Type B pancreatic cell (in vitro differentiated cells): ENCODE results near the gene MADD. TPM values are rescaled to one million over a fixed set of nuclear protein-coding genes. Genes with fewer than 3 reads are reported as not detected.

Experiments used
- DNase-seq: peaks from one replicate; pipeline ENCODE4 v3.0.0; 2021; ENCODE audit warnings: mixed read lengths; ENCODE audit not compliant: unreplicated experiment; ENCODE audit errors: extremely low spot score
- H3K27ac Mint-ChIP-seq: 2 replicates; pipeline ENCODE4 v1.8.0; 2021; ENCODE audit warnings: mild to moderate bottlenecking, mixed read lengths
- H3K27me3 Mint-ChIP-seq: 2 replicates; pipeline ENCODE4 v1.8.0; 2021; ENCODE audit warnings: mixed read lengths
- H3K36me3 Mint-ChIP-seq: 2 replicates; pipeline ENCODE4 v1.8.0; 2021; ENCODE audit warnings: mixed read lengths
- H3K4me1 Mint-ChIP-seq: one replicate; pipeline ENCODE4 v1.8.0; 2021; ENCODE audit warnings: mixed read lengths; ENCODE audit not compliant: unreplicated experiment
- H3K4me3 Mint-ChIP-seq: 2 replicates; pipeline ENCODE4 v1.8.0; 2021; ENCODE audit warnings: mild to moderate bottlenecking, mixed read lengths
- H3K9me3 Mint-ChIP-seq: 2 replicates; pipeline ENCODE4 v1.8.0; 2021; ENCODE audit warnings: mixed read lengths
- CTCF ChIP-seq: fragments of 200-600 bp; sonication (generic); conservative IDR thresholded peaks from 2 replicates; pipeline ENCODE4 v1.5.0; 2021; ENCODE audit warnings: antibody characterized with exemption, mild to moderate bottlenecking
- total RNA-seq: library from RNA; stranded (reverse); gene quantifications from 2 replicates; pipeline ENCODE4 v1.2.1, GENCODE V29; 2021; ENCODE audit warnings: low replicate concordance

MADD gene
- total RNA-seq, 1 donor from 2014 or later: 47.7 TPM

DNA sequence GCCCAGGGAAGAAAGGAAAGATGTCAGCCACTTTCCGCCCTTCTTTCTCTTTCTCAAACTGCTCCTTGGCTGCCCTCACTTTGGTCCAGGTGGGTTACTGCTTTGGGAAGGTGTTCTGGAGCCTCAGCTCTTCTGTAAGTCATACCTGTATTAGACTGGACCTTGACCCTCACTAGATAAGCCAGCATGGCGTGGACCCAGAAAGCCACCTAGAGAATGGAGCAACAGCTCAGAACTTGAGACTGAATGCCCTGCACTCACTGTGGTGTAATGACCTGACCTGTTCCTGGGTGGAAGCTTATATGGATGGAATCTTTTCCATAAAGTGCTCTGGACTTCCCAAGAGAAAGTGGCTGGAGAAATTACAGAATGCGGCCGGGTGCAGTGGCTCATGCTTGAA is 36.9 kb upstream of the MADD start:
- TF ChIP-seq CTCF: no peak
- H3K4me3 Mint-ChIP-seq: no peak overlapping the region
- no peak overlapping the region for H3K27ac Mint-ChIP-seq
- H3K4me1 Mint-ChIP-seq: peaks cover 11% of the 10 kb centered on the region
- H3K36me3 Mint-ChIP-seq: peaks cover 28% of the 10 kb centered on the region
- H3K9me3 Mint-ChIP-seq: no peaks in the 10 kb centered on the region
- H3K27me3 Mint-ChIP-seq: no peaks in the 10 kb centered on the region
- DNase-seq: no peak

- Mint-ChIP-seq H3K4me3 (no peak overlapping the region), H3K27ac (no peak overlapping the region), H3K36me3 (peaks cover 24% of the 10 kb centered on the region), H3K27me3 (no peaks in the 10 kb centered on the region), H3K9me3 (no peaks in the 10 kb centered on the region), H3K4me1 (peaks cover 11% of the 10 kb centered on the region)
- TF ChIP-seq CTCF: peak; percentile 32
- no peak for DNase-seq
These were observed 35.8 kb upstream of the MADD start for GRCh38 chr11:47233989-47234668.

DNA sequence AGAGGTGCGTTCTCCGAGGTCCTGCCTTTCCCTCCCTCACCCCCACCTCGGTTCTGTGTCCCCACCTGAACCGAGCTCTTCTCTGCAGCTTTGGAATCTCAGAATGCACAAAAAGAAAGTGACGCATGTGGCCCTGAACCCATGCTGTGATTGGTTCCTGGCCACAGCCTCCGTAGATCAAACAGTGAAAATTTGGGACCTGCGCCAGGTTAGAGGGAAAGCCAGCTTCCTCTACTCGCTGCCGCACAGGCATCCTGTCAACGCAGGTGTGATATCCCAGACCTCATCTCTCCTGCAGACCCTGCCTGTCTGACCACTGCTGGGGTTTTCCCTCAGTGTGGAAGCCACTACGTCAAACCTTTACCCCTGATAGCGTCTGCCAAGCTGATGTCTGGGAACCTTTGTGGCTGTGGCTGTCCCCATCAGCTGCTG is 35.2 kb upstream of the MADD start:
- peaks cover 11% of the 10 kb centered on the region for H3K4me1 Mint-ChIP-seq
- H3K36me3 Mint-ChIP-seq: peaks cover 22% of the 10 kb centered on the region
- H3K9me3 Mint-ChIP-seq: no peaks in the 10 kb centered on the region
- no peak for DNase-seq
- no peak for TF ChIP-seq CTCF
- no peak overlapping the region for H3K27ac Mint-ChIP-seq
- peak overlapping the region; percentile 31 for H3K4me3 Mint-ChIP-seq
- no peaks in the 10 kb centered on the region for H3K27me3 Mint-ChIP-seq

GRCh38 chr11:47235163-47235562 is 34.8 kb upstream of the MADD start:
- no peak for TF ChIP-seq CTCF
- DNase-seq: no peak
- no peak overlapping the region for H3K4me3 Mint-ChIP-seq
- no peaks in the 10 kb centered on the region for H3K27me3 Mint-ChIP-seq
- H3K4me1 Mint-ChIP-seq: peaks cover 11% of the 10 kb centered on the region
- no peaks in the 10 kb centered on the region for H3K9me3 Mint-ChIP-seq
- peaks cover 23% of the 10 kb centered on the region for H3K36me3 Mint-ChIP-seq
- H3K27ac Mint-ChIP-seq: no peak overlapping the region

DNA sequence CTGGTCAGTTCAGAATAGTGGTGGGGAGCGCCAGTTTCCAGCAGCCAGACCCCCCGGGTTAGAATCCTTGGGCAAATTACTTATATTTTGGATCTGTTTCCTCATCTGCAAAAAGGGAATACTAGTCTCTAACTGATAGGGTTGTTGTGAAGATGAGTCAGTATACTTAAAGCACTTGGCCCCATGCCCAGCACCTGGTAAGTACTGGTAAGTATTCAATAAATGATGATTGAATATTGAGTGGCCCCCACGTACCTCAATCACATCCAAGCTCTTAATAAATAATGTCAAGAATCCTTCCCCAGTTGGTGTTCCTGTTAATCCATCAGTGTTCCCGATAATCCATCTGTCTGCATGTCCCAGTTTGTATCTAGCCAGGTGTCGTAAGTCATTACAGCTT is 33.5 kb upstream of the MADD start:
- H3K4me3 Mint-ChIP-seq: no peak overlapping the region
- TF ChIP-seq CTCF: no peak
- H3K36me3 Mint-ChIP-seq: peaks cover 26% of the 10 kb centered on the region
- H3K27me3 Mint-ChIP-seq: no peaks in the 10 kb centered on the region
- no peaks in the 10 kb centered on the region for H3K9me3 Mint-ChIP-seq
- H3K27ac Mint-ChIP-seq: no peak overlapping the region
- no peak for DNase-seq
- peaks cover 11% of the 10 kb centered on the region for H3K4me1 Mint-ChIP-seq

- DNase-seq: no peak
- no peaks in the 10 kb centered on the region for H3K27me3 Mint-ChIP-seq
- no peak overlapping the region for H3K27ac Mint-ChIP-seq
- H3K4me1 Mint-ChIP-seq: peaks cover 8% of the 10 kb centered on the region
- H3K4me3 Mint-ChIP-seq: no peak overlapping the region
- H3K9me3 Mint-ChIP-seq: no peaks in the 10 kb centered on the region
- peaks cover 36% of the 10 kb centered on the region for H3K36me3 Mint-ChIP-seq
- TF ChIP-seq CTCF: no peak
These were observed 30.1 kb upstream of the MADD start for GRCh38 chr11:47239852-47240251.
